ENCODE results near the gene ENO1. TPM values are rescaled to one million over a fixed set of nuclear protein-coding genes. Genes with fewer than 3 reads are reported as not detected.
A peak's percentile ranks its signal among the peaks of the same experiment; 100 is the strongest.
"Not testable (repeated sequence)": the region's sequence is repeated elsewhere in the genome, so short reads cannot be mapped to it uniquely, and the experiment has no call there.

Gene ENO1
- total and polyA plus RNA-seq, 2 of the 8 experiments (the other 6 are each of a cell fraction or from before 2014, with no cell fraction given) = 1,763 to 2,117 TPM

DNA sequence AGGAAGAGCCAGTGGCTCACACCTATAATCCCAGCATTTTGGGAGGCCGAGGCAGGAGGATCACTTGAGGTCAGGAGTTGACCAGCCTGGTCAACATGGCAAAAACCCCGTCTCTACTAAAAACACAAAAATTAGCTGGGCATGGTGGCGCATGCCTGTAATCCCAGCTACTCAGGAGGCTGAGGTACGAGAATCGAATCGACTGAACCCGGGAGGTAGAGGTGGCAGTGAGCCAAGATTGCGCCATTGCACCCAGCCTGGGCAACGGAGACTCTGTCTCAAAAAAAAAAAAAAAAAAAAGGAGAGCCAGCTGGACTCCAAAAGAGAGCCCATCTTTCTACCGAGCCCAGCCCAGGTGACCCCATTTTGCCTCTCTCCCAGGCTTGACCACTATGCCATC lies 47.8 kb downstream of the ENO1 start:
- H2AFZ ChIP-seq (ENCODE audit: low read length); H3K14ac ChIP-seq (ENCODE audit: insufficient read length); H4K20me1 ChIP-seq (replicated peaks in 1 of 2; ENCODE audit: control insufficient read depth in 1 of 2, insufficient read depth in 2 of 2, low read length in 2 of 2); H3K27ac ChIP-seq (ENCODE audit: low read depth, low read length); H4K5ac ChIP-seq (ENCODE audit: insufficient read length, low read depth, low read length); H3K36me3 ChIP-seq (ENCODE audit: control insufficient read depth in 2 of 4, insufficient read depth in 4 of 4, low read length in 3 of 4); H2BK15ac ChIP-seq (ENCODE audit: low read length); H2BK120ac ChIP-seq (replicated peaks; ENCODE audit: low read depth, low read length); H4K8ac ChIP-seq (ENCODE audit: extremely low read depth, insufficient read depth, low read length); H3K9ac ChIP-seq (replicated peaks in 1 of 4; ENCODE audit: extremely low read depth in 1 of 4, low read depth in 3 of 4, low read length in 3 of 4); DNase-seq (ENCODE audit: low read depth in 1 of 2, low spot score in 2 of 2); H3K4me3 ChIP-seq (ENCODE audit: extremely low read depth in 1 of 4, insufficient read depth in 2 of 4, low read depth in 3 of 4, low read length in 4 of 4); H3K23me2 ChIP-seq (ENCODE audit: low read depth, low read length); H3K9me3 ChIP-seq (ENCODE audit: insufficient read depth in 2 of 2, low read depth in 1 of 2, low read length in 1 of 2); H3K56ac ChIP-seq (replicated peaks; ENCODE audit: insufficient read length, low read depth, low read length); H3K4ac ChIP-seq (replicated peaks; ENCODE audit: insufficient read length, low read depth, low read length); FAIRE-seq; H3K4me1 ChIP-seq (replicated peaks in 1 of 4; ENCODE audit: control insufficient read depth in 3 of 4, insufficient read depth in 4 of 4, low read length in 3 of 4); H3K23ac ChIP-seq (ENCODE audit: insufficient read length); H3K79me2 ChIP-seq (ENCODE audit: control insufficient read depth in 1 of 2, insufficient read depth in 2 of 2, low read length in 2 of 2); H3K27me3 ChIP-seq (replicated peaks in 1 of 4; ENCODE audit: control insufficient read depth in 3 of 4, extremely low read depth in 1 of 4, insufficient read depth in 3 of 4, low read length in 3 of 4); H3K79me1 ChIP-seq (ENCODE audit: low read depth, low read length); H4K91ac ChIP-seq (replicated peaks; ENCODE audit: insufficient read length, low read length); H2BK12ac ChIP-seq (ENCODE audit: low read depth, low read length); H3K18ac ChIP-seq (ENCODE audit: extremely low read depth, low read length); H2BK20ac ChIP-seq (ENCODE audit: low read length); H2BK5ac ChIP-seq (ENCODE audit: low read depth, low read length); H3K4me2 ChIP-seq (ENCODE audit: insufficient read depth in 1 of 2, low read depth in 2 of 2, low read length in 2 of 2): not testable (repeated sequence)
- ChIA-PET CTCF (ENCODE audit: partially characterized antibody) (interaction anchor here (0.7 to 3.4 kb wide), 7 partner anchors 10 to 104 kb away, joined by 3 to 14 read pairs (median 4); no protein-coding TSS in a partner anchor), POLR2A (ENCODE audit: partially characterized antibody) (interaction anchor here (1.7 kb wide), 1 partner anchor 11 kb away, joined by 4 read pairs; no protein-coding TSS in a partner anchor)
- 97% methylated on average over 9 of the region's 10 CpGs; no CpG with 5 or more reads in 1 of the 2 experiments for WGBS, 2 experiments (ENCODE audit: extremely low coverage in 1 of 2, insufficient coverage in 1 of 2, insufficient read length in 1 of 2, insufficient replicate concordance in 2 of 2, low coverage in 1 of 2, low lambda C conversion rate in 2 of 2, missing lambda C conversion rate in 1 of 2)
- H2AK5ac ChIP-seq (ENCODE audit: low read depth, low read length) = peak overlapping the region; percentile 20; the same call in 1 of the 2 replicates

Data from H1 (cell line).